ENCODE measurements around the gene PPP3CA.
"Not testable (repeated sequence)": the region's sequence is repeated elsewhere in the genome, so short reads cannot be mapped to it uniquely, and the experiment has no call there.

PPP3CA gene

DNA sequence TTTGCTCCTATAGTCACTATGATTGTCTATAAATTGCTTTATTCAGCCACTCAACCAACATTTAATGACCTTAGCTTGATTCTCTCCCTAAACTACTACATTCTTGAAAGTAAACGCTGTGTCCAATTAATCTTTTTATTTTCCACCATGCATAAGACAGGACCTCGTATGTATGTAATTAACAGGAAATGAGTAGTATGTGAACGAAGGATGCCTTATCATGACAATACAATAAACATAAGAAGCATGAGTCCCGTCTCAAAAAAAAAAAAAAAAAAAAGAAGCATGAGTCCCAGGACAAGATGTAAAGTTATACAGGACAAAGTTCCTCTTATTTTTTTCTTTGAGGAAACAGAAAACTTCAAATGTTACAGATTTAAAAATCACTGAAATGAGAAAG, 92.5 kb downstream of the PPP3CA start:
- DNase-seq (ENCODE audit: low spot score), result no peak

DNA sequence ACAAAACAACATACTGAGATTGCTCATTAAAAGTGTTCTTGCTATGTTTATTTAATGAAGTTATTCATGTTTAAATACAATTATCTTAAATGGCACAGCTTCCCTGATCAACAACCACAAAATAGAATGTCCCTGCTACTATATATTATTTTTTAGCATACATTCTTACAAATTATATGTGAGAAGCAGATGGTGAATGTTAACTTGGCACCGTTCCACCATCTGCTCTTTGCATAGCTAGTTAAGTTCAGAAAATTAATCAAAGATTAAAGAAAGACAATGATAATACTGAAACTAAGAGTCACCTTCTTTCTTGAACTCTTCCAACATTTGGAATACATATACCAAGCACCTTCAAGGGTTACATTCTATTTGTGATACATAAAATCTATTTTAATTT, 94.2 kb downstream of the PPP3CA start:
- DNase-seq (ENCODE audit: low spot score), result no peak

DNA sequence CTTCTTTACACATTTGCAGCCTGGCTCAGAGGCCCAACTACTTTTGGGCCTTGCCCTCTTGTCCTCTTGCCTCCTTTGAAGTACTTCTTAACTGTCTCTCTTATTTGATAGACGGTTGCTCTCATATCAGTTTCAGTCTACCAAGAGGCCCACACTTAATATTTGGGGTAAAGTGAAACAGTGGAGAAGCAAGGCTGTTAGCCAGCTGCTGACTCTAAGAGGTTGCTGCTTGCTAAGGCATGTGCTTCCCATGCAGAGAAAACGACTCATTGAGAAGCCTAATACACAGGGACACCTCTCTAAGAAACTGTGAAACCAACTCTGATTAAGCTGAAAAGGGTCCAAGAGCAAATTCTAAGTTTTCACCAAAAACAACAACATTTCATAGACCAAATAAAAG, 94.6 kb downstream of the PPP3CA start:
- DNase-seq (ENCODE audit: low spot score), result no peak

DNA sequence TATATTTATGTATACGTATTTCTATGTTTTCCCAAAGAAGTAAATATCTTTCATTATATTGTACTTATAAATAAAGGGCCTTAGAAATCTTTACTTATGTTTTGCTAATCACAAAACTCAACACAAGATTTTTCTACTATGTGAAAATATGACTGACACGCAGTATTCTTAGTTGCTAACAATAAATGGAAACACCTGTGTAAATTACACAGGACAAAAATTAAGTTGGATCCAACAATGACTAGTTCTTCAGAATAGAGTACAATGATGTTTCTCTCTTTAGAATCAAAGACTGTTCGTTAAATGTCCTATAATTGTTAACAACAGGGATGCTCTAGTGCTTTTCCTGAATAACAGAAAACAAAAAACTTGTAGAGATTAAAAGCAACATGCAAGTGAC, 96.1 kb downstream of the PPP3CA start:
- no peak for DNase-seq (ENCODE audit: low spot score)

DNA sequence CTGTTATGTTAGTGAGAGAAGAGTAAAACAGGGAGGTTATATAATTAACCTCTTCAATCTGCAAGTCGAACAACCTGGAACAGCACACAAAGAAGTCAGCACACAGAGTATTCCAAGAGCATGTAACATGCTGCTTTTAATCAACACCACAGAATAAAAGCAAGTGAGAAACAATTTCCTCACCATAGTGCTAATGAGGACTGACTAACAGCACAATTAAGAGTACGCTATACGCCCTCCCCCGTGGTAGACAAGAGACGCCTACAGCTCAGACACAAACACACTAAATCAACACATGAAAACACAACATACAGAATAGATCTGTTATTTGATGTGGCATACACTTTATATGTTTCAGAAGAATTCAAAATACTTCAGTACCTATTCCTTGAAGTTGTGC, 103.0 kb downstream of the PPP3CA start:
- no peak for DNase-seq (ENCODE audit: low spot score)

DNA sequence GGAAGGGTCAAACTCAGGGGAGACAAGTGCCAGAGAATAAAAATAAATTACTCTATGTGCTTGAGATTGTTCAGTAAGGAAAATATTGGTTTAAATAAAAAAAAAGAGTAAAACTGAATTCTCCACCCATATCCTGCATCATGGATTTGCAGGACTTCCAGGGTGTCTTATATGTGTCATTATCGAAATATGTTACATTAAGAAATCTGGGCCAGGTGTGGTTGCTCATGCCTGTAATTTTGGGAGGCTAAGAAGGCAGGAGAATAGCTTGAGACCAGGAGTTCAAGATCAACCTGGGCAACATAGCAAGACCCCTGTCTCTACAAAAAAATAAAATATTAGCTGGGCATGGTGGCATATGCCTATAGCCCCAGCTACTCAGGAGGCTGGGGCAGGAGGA, 104.9 kb downstream of the PPP3CA start:
- DNase-seq (ENCODE audit: low spot score), result no peak

DNA sequence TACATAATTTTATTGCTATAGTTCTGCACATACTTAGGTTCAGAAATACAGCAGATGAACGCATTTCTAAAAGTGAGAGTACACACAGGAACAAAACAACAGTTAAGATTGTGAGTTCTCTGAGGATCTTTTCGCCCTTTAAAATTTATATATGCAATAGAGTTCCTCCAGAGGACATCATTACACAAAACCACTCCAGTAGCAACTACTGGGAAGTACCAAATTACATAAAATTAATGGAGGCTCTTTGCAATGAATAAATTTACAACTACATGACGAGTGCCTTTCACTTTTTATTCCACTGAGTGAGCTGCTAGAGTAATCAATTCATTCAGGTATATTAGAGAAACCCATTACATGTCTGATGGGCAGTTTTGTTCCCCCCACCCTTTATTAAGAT, 107.2 kb downstream of the PPP3CA start:
- no peak for DNase-seq (ENCODE audit: low spot score)

DNA sequence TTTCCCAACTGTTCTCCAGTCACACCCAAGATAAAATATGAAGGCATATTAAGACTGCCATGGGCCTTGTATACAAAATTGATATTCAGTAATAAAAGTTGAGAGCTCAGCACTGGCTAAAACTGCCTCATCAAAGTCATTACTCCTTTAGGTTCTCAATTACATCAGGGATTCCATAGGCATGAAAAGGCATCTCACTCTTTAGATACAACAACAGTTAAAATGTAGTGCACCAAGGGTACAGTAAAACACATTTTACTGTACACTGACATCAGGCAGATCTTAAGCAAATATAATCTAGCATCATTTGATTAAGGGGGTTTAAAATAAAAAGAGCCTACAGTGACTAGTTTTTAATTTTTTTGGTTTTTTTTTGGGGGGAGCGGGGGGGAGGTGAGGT, 107.7 kb downstream of the PPP3CA start:
- no peak for DNase-seq (ENCODE audit: low spot score)

DNA sequence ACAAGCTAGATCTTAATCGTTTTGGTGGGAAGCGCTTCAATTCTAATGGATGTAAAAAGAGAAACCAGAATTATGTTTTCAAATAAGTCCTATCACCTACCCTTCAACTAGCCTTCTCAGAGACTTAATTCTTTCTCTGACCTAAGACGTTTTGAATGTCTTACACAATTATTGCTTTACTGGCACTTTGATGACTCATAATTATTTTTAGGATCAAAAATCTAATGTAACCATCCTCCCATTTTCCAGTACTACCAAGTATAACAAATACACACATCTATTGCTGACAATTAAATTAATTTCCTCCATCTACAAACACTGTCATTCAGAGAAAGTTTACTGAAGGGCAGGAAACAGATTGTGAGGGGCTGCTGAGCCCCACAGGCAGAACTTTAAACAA, 108.6 kb downstream of the PPP3CA start:
- DNase-seq (ENCODE audit: low spot score), result no peak

DNA sequence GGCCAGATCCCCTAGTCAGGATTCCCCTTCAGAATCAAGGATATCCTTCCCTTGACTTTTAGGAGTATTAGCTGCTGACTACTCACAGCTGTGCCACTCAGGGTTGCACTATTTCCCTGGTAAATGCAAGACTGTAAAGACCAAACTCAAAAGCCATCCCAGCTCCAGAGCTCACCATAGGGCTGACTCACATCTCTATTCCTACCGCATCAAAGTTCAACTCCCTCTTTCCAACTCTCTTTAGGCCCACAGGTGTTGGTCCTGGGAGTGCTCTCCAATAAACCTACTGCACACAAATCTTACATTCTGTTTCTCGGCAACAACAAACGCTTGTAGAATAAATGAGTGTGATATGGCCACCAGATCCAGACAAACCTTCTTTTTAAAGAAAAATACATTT, 109.6 kb downstream of the PPP3CA start:
- DNase-seq (ENCODE audit: low spot score), result no peak

DNA sequence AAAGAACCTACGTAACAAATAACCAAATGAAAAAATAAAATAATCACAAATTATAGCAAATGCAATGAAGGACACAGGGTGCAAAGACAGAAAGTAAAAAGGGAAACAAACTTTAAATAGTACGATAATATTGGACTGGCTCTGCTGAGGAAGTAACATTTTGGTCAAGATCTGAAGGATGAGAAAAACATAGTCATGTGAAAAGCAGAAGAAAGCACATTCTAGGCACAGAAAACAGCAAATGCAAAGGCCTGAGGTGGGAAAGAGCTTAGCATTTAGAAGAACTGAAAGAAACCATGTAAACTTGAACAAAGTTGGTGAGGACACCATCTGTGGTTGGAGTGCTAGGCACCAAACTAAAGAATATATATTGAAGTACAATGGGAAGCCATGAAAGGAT, 111.2 kb downstream of the PPP3CA start:
- no peak for DNase-seq (ENCODE audit: low spot score)

DNA sequence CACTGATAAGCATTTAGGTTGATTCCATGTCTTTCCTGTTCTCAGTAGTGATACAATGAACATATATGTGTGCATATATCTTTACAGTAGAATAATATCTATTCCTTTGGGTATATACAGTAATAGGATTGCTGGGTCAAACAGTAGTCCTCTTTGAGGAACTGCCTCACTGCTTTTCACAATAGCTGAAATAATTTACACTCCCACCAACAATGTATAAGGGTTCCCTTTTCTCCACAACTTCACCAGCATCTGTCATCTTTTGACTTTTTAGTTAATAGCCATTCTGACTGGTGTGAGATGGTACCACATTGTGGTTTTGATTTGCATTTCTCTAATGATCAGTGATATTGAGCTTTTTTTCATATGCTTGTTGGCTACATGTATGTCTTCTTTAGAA, 113.2 kb downstream of the PPP3CA start:
- not testable (repeated sequence) for DNase-seq (ENCODE audit: low spot score)

DNA sequence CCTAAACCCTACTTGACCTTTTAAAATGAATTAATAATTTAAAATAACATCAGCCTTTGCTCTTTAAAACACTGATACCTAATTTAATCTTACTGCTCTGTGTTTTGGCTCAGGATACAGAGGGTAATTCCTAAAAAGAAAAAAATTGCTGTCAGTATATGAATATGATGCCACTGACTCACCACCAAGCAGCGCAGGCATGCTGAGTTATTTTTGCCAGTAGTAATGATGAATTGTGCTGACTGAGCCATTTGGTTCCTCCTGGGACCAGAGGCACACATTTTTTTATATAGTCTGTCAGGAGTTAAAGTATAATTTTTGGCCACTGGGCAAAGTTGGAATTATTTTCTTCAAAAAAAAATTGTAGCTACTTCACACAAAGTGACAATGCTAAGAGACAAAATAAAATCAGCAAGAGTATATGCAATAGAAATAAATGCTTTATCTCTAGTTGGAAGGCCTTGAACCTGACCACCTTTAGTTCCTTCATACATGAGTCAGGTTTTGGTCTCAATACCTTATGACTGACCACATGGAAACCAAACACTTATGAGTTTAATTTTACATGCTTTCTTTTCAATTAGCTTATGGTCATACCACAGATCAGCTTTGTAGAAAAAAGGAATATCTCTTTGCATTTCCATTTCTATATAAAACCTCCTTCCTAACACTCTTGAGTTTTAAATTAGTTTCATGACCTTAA, 115.1 kb downstream of the PPP3CA start:
- DNase-seq (ENCODE audit: low spot score), result no peak

DNA sequence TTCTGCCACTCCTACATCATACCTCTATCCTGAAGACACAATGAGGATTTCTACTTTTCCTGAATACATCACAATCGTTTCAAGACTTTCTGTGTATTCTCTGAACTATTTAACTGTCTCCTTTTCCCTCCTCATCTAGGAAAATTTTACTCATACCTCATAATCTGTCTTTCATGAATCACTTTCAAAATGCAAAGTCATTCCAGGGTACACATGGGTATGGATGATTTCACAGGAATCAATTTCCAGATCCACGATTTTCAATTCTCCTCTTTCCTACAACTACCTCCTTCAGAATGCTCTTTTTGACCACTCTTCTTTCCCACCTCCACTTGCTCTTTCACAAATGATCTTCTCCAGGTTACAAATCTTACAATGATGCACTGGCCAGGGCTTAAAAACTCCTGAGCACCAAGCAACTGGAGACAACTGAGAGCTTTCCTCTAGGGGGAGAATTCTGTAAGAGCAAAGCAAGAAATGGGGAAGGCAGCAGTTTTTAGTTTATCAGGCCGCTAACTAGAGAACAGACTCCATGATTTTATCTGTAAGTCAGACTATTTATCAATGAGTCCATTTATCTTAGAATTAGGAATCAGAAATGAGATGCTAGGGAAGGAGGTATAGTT, 116.4 kb downstream of the PPP3CA start:
- no peak for DNase-seq (ENCODE audit: low spot score)

DNA sequence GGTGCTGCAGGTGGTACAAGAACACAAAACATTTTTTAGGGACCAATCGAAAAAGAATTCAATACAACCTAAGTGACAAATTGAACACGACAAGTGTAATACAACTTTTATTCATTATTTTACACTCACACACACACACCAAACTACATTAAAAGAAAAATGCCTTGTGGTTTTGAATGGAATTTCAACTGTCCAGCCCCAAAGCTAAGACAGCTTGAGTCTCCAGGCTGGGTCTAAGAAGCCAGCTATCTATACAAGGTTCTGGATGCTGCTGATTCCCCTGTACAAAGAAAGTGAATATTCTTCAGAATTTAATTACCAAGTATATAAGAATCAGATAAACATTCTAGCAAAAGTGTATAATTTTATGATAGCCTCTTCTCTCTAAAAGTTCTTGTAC, 118.2 kb downstream of the PPP3CA start:
- DNase-seq (ENCODE audit: low spot score), result no peak

DNA sequence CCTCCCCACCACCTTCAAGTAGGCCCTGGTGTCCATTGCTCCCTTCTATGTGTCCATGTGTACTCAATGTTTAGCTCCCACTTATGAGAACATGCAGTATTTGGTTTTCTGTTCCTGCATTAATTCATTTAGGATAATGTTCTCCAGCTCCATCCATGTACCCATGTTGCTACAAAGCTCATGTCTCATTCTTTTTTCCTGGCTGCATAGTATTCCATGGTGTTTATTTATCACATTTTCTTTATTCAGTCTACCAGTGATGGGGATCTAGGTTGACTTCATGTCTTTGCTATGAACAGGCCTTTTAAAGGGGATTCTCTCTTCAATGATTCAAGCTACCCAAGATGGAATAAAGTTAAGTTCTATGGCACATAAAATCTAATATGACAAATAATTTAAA, 119.6 kb downstream of the PPP3CA start:
- no peak for DNase-seq (ENCODE audit: low spot score)

DNA sequence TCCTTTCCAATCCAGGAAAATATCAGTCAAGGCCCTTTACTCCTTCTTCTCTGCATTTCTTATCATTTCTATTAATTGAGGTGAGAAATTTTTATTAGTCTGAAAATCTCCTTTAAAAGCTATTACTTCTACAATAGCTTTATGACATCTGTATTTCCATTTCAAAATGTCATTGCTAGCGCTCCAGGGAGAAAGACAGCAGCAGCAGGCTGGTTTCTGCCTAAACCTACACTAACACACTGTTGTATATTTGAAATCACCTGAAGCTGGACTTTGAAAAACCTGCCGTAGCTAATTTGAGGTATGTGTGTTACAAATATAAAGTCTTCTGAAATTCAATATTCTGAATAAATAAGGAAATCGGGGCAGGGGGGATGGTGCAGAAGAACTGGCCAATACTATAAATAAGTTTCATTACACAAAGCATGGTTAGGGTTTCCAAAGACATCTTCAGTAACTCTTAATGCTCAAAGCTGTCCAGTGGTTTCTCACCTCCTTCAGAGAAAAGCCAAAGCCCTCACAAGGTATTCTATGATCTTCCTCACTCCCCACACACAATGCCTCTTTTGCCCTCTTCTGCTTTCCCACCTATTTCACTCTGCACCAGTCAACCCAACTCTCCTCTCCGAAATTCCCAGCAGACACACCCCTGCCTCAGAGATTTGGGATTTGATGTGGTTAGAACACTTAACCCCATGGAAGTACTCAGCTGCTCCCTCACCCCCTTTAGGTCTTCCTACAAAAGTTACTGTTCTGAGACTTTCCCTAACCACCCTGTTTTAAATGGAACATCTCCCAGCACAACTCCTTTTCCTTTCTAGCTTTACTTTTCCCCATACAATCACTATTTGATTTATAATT, 122.7 kb downstream of the PPP3CA start:
- no peak for DNase-seq (ENCODE audit: low spot score)

DNA sequence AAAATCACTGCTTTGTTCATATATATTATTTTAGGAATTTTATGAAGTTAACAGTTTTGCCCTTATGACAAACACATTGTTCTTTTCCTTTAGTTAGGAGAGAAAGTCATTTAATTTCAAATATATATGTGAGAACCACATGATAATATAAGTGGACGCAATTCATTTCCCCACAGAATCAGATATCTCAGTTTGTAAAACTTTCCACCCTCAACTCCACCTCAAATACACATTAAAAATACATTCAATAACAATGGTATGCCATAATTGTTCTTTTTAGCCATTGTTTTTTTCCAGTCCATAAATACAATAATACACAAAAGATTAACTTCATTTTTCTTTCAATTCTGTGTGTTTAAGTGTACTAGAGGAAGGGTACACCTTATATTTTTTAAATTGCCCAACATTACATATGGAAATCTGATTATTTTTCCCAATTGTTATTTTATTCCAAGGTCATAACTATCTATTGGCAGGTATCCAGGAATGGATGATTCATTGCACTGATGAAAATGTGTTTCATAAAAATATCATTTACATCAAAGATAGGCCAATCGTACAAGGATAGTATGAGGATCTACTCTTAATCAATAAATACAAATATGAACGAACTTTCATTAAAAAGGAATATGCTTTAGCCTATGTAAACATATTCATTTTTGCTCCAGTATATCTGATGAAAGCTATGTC, 125.0 kb downstream of the PPP3CA start:
- DNase-seq (ENCODE audit: low spot score), result no peak

DNA sequence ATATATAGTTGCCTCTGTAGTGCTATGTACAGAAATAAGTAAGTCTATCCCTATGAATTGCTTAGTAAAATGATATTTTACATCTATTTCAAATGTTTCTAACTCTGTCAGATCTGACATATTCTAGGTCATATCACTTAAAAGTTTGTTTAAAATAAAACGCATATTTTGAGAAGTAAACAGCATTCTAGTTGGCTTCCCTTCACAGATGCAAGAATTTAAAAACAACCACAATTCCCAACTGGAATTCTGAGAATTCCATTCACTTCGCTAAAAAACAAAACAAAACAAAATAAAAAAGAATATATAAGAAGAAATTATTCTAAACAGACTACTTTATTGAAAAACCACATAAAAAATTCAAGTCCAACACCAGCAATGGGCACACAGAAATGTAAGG, 126.0 kb downstream of the PPP3CA start:
- no peak for DNase-seq (ENCODE audit: low spot score)

DNA sequence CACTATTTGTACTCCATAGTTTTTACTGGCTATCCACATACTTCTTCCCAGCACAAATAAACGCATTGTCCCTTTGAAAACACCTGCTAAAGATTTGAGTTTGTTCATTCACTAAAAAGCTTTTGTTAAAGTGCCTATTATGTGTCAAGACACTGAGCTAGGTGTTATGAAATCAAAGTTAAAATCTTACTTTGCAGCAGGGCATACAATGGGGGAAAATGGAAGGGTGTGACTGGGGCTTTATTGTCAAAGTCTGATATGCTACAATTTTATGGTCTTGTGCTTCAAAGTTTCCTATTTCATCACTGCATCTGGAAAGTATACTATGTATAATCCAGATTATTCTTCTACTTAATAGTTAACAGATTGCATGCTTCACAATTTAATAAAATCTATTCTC, 128.4 kb downstream of the PPP3CA start:
- DNase-seq (ENCODE audit: low spot score), result no peak

DNA sequence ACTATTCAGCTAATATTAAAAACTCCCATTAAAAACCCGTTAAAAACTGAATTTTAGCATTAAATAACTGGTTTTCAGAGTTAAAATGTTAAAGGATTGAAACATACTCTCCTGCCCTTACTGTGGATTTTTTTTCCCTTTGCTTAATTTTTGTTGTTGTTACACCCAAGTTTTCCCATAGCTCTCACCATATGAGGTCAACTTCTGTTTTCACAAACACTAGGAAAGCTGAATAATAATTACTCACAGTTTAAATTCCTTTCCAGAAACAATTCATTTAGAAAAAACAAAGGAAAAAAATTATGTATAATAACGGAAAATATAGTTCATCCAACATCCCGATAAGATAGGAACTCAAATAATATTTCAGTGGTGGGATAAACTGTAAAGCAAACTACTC, 129.0 kb downstream of the PPP3CA start:
- no peak for DNase-seq (ENCODE audit: low spot score)

DNA sequence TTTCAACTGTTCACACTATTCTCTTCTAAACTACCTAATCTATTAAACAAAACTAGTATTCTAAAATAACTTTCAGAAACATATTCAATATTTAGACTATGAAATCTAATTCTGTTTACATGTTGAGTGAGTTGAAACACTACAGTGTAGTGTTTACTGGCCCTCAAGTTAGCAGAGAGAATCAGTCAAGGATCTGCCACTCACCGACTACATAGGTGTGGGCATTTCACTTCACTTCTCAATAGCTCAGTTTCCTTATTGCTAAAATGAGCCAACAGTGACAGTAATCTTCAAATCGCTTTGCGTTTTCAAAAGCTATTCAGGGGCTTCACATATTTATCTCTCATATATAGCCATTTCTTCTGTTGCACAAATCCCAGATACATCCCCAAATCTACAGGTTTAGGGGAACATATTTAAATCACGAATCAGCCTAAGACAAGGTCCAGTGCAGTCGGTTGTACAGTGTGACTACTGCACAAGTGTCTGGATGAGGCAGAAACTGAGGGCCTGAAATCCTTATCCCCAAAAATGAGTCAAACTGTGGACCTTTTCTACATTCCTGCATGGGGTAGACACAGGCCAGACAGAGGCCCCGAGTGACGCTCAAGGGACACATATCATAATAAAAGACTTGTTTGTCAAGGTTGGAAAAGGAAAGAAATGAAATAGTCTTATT, 129.8 kb downstream of the PPP3CA start:
- no peak for DNase-seq (ENCODE audit: low spot score)

All from ecto neural progenitor cell (in vitro differentiated cells).